Natural killer cell (primary cell): Measurements from ENCODE around the gene C12orf75. TPM values are rescaled to one million over a fixed set of nuclear protein-coding genes. Genes with fewer than 3 reads are reported as not detected.

Source experiments
- ATAC-seq, 3 donors: fragments of 150-1000 bp in 2 of 3; fragments of 200-7000 bp in 1 of 3; cut with Tn5 transposase; 1 replicate in 1 of 3; 2 replicates in 2 of 3; pipeline ENCODE4 v1.10.0; 2021; ENCODE audit warnings: mild to moderate bottlenecking in 2 of 3, moderate library complexity in 2 of 3
- DNase-seq, 2 donors: peaks; one replicate each; pipeline versions ENCODE4 v3.0.0 to v3.0.0-alpha.2; 2013 to 2021; ENCODE audit warnings: mixed read lengths in 1 of 2
- H3K27ac ChIP-seq: one replicate; pipeline ENCODE4 v1.5.1; 2013; ENCODE audit warnings: mild to moderate bottlenecking, low read length
- H3K27me3 ChIP-seq: one replicate; pipeline ENCODE4 v1.6.1; 2013; ENCODE audit warnings: low read length; ENCODE audit not compliant: control insufficient read depth, insufficient read depth
- H3K36me3 ChIP-seq: one replicate; pipeline ENCODE4 v1.6.1; 2013; ENCODE audit warnings: low read length; ENCODE audit not compliant: control insufficient read depth, insufficient read depth
- H3K4me1 ChIP-seq: one replicate; pipeline ENCODE4 v1.6.1; 2013; ENCODE audit warnings: low read length; ENCODE audit not compliant: control insufficient read depth, insufficient read depth
- H3K4me3 ChIP-seq: one replicate; pipeline ENCODE4 v1.5.1; 2013; ENCODE audit warnings: low read length
- H3K9me3 ChIP-seq: one replicate; pipeline ENCODE4 v1.6.1; 2013; ENCODE audit warnings: low read length; ENCODE audit not compliant: control insufficient read depth, insufficient read depth
- H3K27ac Mint-ChIP-seq, 2 donors: one replicate each; pipeline ENCODE4 v1.8.0; 2022; ENCODE audit warnings: mild to moderate bottlenecking in 2 of 2, mixed read lengths in 2 of 2, moderate library complexity in 1 of 2
- H3K27me3 Mint-ChIP-seq, 2 donors: one replicate each; pipeline ENCODE4 v1.8.0; 2022; ENCODE audit warnings: low read depth in 2 of 2, mixed read lengths in 2 of 2
- H3K36me3 Mint-ChIP-seq: one replicate; pipeline ENCODE4 v1.8.0; 2022; ENCODE audit warnings: mixed read lengths
- H3K4me1 Mint-ChIP-seq, 2 donors: one replicate each; pipeline ENCODE4 v1.8.0; 2022; ENCODE audit warnings: mixed read lengths in 2 of 2
- H3K4me3 Mint-ChIP-seq: one replicate; pipeline ENCODE4 v1.8.0; 2022; ENCODE audit warnings: mild to moderate bottlenecking, moderate library complexity, mixed read lengths
- H3K9me3 Mint-ChIP-seq, 2 donors: one replicate each; pipeline ENCODE4 v1.8.0; 2022; ENCODE audit warnings: mixed read lengths in 2 of 2
- CTCF ChIP-seq: fragments of 200-600 bp; IDR thresholded peaks from one replicate; pipeline ENCODE4 v1.8.0; 2022; ENCODE audit warnings: antibody characterized with exemption
- WGBS: methylation state at CpG from one replicate; pipeline ENCODE4 v1.1.7; 2013; ENCODE audit warnings: missing lambda C conversion rate; ENCODE audit not compliant: insufficient coverage; 5-methylcytosine and 5-hydroxymethylcytosine counted together
- intact Hi-C: fragments of 100-400 bp; cut with micrococcal nuclease; formaldehyde crosslinking; loops from one replicate; pipeline ENCODE4 v1.14.2; 2022
- total RNA-seq, 4 donors: library from RNA; stranded (reverse); fragments of 120-200 nt in 1 of 4; gene quantifications; one replicate each; pipeline versions ENCODE4 v1.2.3 to v1.2.4, GENCODE V29; 2013 to 2022

The C12orf75 gene
- total RNA-seq, 3 donors from 2014 or later (not counting 1 experiment from before 2014, with no cell fraction given), result 121 to 131 (median 128) TPM

- H3K27me3 ChIP-seq, result no peaks in the 10 kb centered on the region
- H3K27ac ChIP-seq, result no peak overlapping the region
- DNase-seq, result no peak
- no peak for TF ChIP-seq CTCF
- Mint-ChIP-seq H3K36me3 (no peaks in the 10 kb centered on the region), H3K9me3 (no peaks in the 10 kb centered on the region), H3K27ac (peak overlapping the region; percentile 88 to 96), H3K27me3 (no peaks in the 10 kb centered on the region), H3K4me1 (peaks cover 83 to 84% of the 10 kb centered on the region in 2 donors), H3K4me3 (peak overlapping the region; percentile 62)
- no peaks in the 10 kb centered on the region for H3K36me3 ChIP-seq
- intact Hi-C loops, result no loop called here
- peaks cover 30% of the 10 kb centered on the region for H3K4me1 ChIP-seq
- 99% methylated on average over 2 of the region's 2 CpGs for WGBS
- no peak overlapping the region for H3K4me3 ChIP-seq
- no peak for ATAC-seq
- H3K9me3 ChIP-seq, result no peaks in the 10 kb centered on the region
Measured at GRCh38 chr12:105325117-105325516, 5.4 kb upstream of the C12orf75 start.

- Mint-ChIP-seq H3K36me3 (no peaks in the 10 kb centered on the region), H3K27ac (peak overlapping the region; percentile 88 to 96), H3K9me3 (no peaks in the 10 kb centered on the region), H3K27me3 (no peaks in the 10 kb centered on the region), H3K4me3 (peak overlapping the region; percentile 85), H3K4me1 (peaks cover 83 to 85% of the 10 kb centered on the region in 2 donors)
- no peak for DNase-seq
- peak overlapping the region; percentile 14 for H3K4me3 ChIP-seq
- H3K27ac ChIP-seq, result peak overlapping the region; percentile 76
- H3K4me1 ChIP-seq, result peaks cover 60% of the 10 kb centered on the region
- ATAC-seq, result peak; percentile 5 to 36 (median 25)
- no peaks in the 10 kb centered on the region for H3K27me3 ChIP-seq
- 2% methylated on average over 9 of the region's 9 CpGs for WGBS
- no peak for TF ChIP-seq CTCF
- no peaks in the 10 kb centered on the region for H3K9me3 ChIP-seq
- H3K36me3 ChIP-seq, result no peaks in the 10 kb centered on the region
- intact Hi-C loops, result loop anchor here (2.0 to 5.0 kb wide), 2 partner anchors 51 to 93 kb away; partner anchors contain the start of gene APPL2
Measured at GRCh38 chr12:105329926-105330282, 587 bp upstream of the C12orf75 start.

GRCh38 chr12:105330931-105331804 lies 677 bp downstream of the C12orf75 start:
- Mint-ChIP-seq H3K27me3 (no peaks in the 10 kb centered on the region), H3K4me1 (peaks cover 83 to 89% of the 10 kb centered on the region in 2 donors), H3K36me3 (no peaks in the 10 kb centered on the region), H3K9me3 (no peaks in the 10 kb centered on the region), H3K27ac (peak overlapping the region; percentile 89 to 96), H3K4me3 (peak overlapping the region; percentile 92)
- peak overlapping the region; percentile 56 for H3K27ac ChIP-seq
- no peak for TF ChIP-seq CTCF
- DNase-seq (peak in 1 of 2 donors; percentile 67), ATAC-seq (peak; percentile 4 to 13 (median 8))
- peak overlapping the region; percentile 53 for H3K4me3 ChIP-seq
- H3K4me1 ChIP-seq, result peaks cover 59% of the 10 kb centered on the region
- 2% methylated on average over 40 of the region's 46 CpGs for WGBS
- intact Hi-C loops, result loop anchor here (2.0 to 5.0 kb wide), 2 partner anchors 52 to 94 kb away; partner anchors contain the start of gene APPL2
- no peaks in the 10 kb centered on the region for H3K9me3 ChIP-seq
- no peaks in the 10 kb centered on the region for H3K27me3 ChIP-seq
- H3K36me3 ChIP-seq, result no peaks in the 10 kb centered on the region
